HG02970 (cell line): ENCODE measurements around the gene H3-3A.

Experiments
- ATAC-seq: cut with Tn5 transposase; IDR thresholded peaks from one replicate; pipeline ENCODE4 v1.9.1; 2021; ENCODE audit warnings: mild to moderate bottlenecking, moderate library complexity, moderate number of reproducible peaks; ENCODE audit not compliant: unreplicated experiment, low FRiP score

H3-3A gene

GRCh38 chr1:226110249-226111097 lies 48.0 kb downstream of the H3-3A start:
- ATAC-seq, result peak; percentile 74

DNA sequence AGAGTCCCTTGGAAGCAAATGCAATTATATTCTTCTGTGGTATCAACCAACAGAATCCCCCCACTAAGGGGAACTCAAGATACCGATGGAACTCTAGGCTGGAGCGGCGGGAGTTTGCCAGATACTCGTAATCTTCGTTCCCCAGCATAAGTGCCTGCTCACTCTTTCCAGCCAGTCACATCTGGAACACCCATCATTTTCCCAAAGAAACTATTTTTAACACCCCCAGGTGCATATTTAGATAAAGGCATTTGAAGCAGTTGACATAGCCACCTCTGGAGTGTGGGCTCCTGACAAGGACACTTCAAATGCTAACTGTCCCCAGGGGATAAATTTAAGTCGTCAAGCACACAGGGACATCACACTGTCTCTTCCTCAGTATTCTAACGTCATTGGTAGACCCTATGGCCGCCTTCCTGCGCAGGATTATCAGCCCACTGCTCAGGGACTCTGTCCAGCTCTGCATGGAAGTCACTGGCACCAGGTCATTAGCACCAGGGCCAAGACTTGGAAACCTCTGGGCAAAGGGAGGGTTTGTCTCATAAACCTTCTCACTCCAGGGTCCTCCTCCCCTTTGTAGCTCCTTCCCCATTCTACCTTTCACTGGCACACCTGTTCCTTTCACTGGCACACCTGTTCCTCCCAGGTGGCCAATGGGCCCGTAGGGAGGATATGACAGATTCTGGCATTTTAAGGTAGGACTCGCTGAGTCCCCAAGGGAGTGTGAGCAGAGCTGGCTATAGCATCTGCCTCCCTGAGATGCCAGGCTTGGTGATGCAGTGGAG lies 48.8 kb downstream of the H3-3A start:
- no peak for ATAC-seq

GRCh38 chr1:226111883-226112261 lies 49.4 kb downstream of the H3-3A start:
- ATAC-seq, result no peak

DNA sequence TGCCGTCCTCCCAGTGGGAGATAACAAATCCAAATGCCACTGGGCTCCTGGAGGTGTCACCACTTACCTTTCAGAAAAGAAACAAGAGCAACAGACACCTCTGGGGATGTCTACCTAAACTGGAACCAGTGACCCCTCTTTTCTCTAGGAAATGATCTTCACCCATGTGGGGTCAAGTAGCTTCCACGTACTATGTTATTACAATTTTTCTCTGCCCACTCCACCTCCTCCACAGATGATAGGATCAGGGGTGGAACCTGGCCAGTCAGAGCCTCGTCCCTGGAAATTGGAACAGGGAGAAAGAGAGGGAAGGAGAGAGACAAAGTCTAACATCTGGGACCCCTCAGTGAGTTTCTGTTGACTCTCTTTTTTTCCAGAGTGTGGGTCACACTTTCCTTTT lies 50.1 kb downstream of the H3-3A start:
- no peak for ATAC-seq

GRCh38 chr1:226116673-226117072 lies 54.2 kb downstream of the H3-3A start:
- ATAC-seq, result no peak

- ATAC-seq, result no peak
Observed at GRCh38 chr1:226117330-226117729, 54.8 kb downstream of the H3-3A start.

DNA sequence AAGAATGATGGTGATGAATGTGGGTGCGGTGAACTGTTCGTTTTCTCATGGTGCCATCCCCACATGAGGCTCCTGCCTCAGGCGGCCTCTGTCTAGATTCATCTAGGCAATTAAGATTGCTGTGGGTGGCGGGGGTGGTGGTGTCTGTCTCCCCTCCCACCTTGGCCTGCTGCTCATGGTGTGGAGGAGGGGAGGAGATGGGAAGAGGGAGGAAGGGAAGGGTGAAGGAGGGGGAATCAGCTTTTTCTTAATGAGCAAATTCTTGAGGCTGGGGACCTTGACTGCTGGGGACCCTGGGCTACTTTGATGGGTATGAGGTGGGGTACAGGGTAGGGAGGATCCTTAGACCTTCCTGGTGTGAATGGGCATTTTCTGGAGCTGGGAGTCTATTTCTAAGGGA lies 55.8 kb downstream of the H3-3A start:
- no peak for ATAC-seq

- no peak for ATAC-seq
Observed at GRCh38 chr1:226119169-226119568, 56.7 kb downstream of the H3-3A start.

GRCh38 chr1:226120398-226120797 lies 57.9 kb downstream of the H3-3A start:
- ATAC-seq, result no peak

DNA sequence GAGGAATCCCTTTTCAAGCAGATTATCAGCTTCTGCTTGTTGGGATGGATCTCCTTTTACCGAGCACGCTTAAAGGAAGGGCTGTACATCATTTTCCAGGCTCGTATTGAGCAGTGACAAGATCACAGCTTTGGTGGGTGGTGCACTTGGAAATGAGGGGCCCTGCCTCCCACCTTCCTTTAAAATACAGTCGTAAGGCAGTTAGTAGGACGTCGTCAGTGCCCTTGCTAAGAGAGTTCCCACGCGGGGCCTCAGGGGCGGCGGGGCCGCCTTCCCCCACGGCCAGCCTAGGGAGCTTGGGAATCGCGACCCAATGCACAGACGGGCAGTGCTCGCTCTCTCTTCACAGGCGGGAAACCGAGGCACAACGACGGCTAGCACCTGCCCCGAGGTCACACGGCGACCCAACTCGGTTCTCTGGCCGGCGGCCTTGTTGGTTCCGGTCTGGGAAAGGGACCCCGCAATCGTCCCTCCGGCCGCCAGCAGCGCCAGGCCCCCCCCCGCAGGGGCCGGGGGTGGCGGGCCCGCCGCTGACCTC lies 58.6 kb downstream of the H3-3A start:
- no peak for ATAC-seq
